ENCODE results near the gene TTC12.

Gene TTC12

GRCh38 chr11:113276466-113276865 lies 37.9 kb upstream of the TTC12 start:
- peaks cover 0 to 10% of the 10 kb centered on the region in 2 donors for H3K27me3 Mint-ChIP-seq
- DNase-seq (no peak), ATAC-seq (replicated peaks) (no peak)
- H3K4me1 Mint-ChIP-seq: no peaks in the 10 kb centered on the region
- peaks cover 0 to 3% of the 10 kb centered on the region in 2 donors for H3K36me3 Mint-ChIP-seq
- no peaks in the 10 kb centered on the region for H3K9me3 Mint-ChIP-seq
- H3K4me3 Mint-ChIP-seq: no peak overlapping the region
- no peak overlapping the region for H3K27ac Mint-ChIP-seq

- peaks cover 0 to 10% of the 10 kb centered on the region in 2 donors for H3K27me3 Mint-ChIP-seq
- no peak for DNase-seq
- H3K4me3 Mint-ChIP-seq: no peak overlapping the region
- no peak for ATAC-seq (replicated peaks)
- peaks cover 0 to 3% of the 10 kb centered on the region in 2 donors for H3K36me3 Mint-ChIP-seq
- no peak overlapping the region for H3K27ac Mint-ChIP-seq
- H3K9me3 Mint-ChIP-seq: no peaks in the 10 kb centered on the region
- no peaks in the 10 kb centered on the region for H3K4me1 Mint-ChIP-seq
Observed at GRCh38 chr11:113277907-113278306, 36.5 kb upstream of the TTC12 start.

- Mint-ChIP-seq H3K9me3 (no peaks in the 10 kb centered on the region), H3K27ac (no peak overlapping the region), H3K27me3 (peaks cover 0 to 10% of the 10 kb centered on the region in 2 donors), H3K36me3 (peaks cover 0 to 3% of the 10 kb centered on the region in 2 donors), H3K4me1 (no peaks in the 10 kb centered on the region), H3K4me3 (no peak overlapping the region)
- no peak for DNase-seq
- no peak for ATAC-seq (replicated peaks)
Observed at GRCh38 chr11:113278481-113278880, 35.9 kb upstream of the TTC12 start.

GRCh38 chr11:113278925-113279324 lies 35.5 kb upstream of the TTC12 start:
- no peak for ATAC-seq (replicated peaks)
- H3K4me3 Mint-ChIP-seq: no peak overlapping the region
- H3K9me3 Mint-ChIP-seq: no peaks in the 10 kb centered on the region
- DNase-seq: no peak
- peaks cover 0 to 3% of the 10 kb centered on the region in 2 donors for H3K36me3 Mint-ChIP-seq
- H3K4me1 Mint-ChIP-seq: no peaks in the 10 kb centered on the region
- H3K27ac Mint-ChIP-seq: no peak overlapping the region
- peaks cover 0 to 10% of the 10 kb centered on the region in 2 donors for H3K27me3 Mint-ChIP-seq

- H3K4me1 Mint-ChIP-seq: no peaks in the 10 kb centered on the region
- H3K27me3 Mint-ChIP-seq: peaks cover 0 to 10% of the 10 kb centered on the region in 2 donors
- DNase-seq (no peak), ATAC-seq (replicated peaks) (no peak)
- H3K9me3 Mint-ChIP-seq: no peaks in the 10 kb centered on the region
- peaks cover 0 to 3% of the 10 kb centered on the region in 2 donors for H3K36me3 Mint-ChIP-seq
- no peak overlapping the region for H3K4me3 Mint-ChIP-seq
- H3K27ac Mint-ChIP-seq: no peak overlapping the region
Observed at GRCh38 chr11:113279591-113279990, 34.8 kb upstream of the TTC12 start.

- no peak for DNase-seq
- no peak overlapping the region for H3K27ac Mint-ChIP-seq
- peaks cover 0 to 3% of the 10 kb centered on the region in 2 donors for H3K36me3 Mint-ChIP-seq
- H3K4me1 Mint-ChIP-seq: no peaks in the 10 kb centered on the region
- no peaks in the 10 kb centered on the region for H3K9me3 Mint-ChIP-seq
- no peak for ATAC-seq (replicated peaks)
- no peak overlapping the region for H3K4me3 Mint-ChIP-seq
- H3K27me3 Mint-ChIP-seq: peaks cover 0 to 3% of the 10 kb centered on the region in 2 donors
Observed at GRCh38 chr11:113281052-113281725, 33.2 kb upstream of the TTC12 start.

GRCh38 chr11:113282898-113283437 lies 31.4 kb upstream of the TTC12 start:
- Mint-ChIP-seq H3K27ac (no peak overlapping the region), H3K4me3 (no peak overlapping the region), H3K27me3 (peaks cover 4 to 6% of the 10 kb centered on the region in 2 donors)

GRCh38 chr11:113283881-113284280 lies 30.5 kb upstream of the TTC12 start:
- no peak overlapping the region for H3K4me3 Mint-ChIP-seq
- no peaks in the 10 kb centered on the region for H3K4me1 Mint-ChIP-seq
- H3K27me3 Mint-ChIP-seq: peaks cover 4 to 6% of the 10 kb centered on the region in 2 donors
- H3K9me3 Mint-ChIP-seq: no peaks in the 10 kb centered on the region
- no peak for DNase-seq
- H3K36me3 Mint-ChIP-seq: no peaks in the 10 kb centered on the region
- no peak for ATAC-seq (replicated peaks)
- no peak overlapping the region for H3K27ac Mint-ChIP-seq

More at GRCh38 chr11:113282898-113283437, 31.4 kb upstream of the TTC12 start:
- ATAC-seq (replicated peaks) (no peak), DNase-seq (no peak)
- H3K4me1 Mint-ChIP-seq: no peaks in the 10 kb centered on the region
- no peaks in the 10 kb centered on the region for H3K9me3 Mint-ChIP-seq
- H3K36me3 Mint-ChIP-seq: peaks cover 0 to 3% of the 10 kb centered on the region in 2 donors

- no peak for ATAC-seq (replicated peaks)
- H3K9me3 Mint-ChIP-seq: no peaks in the 10 kb centered on the region
Observed at GRCh38 chr11:113286009-113286408, 28.4 kb upstream of the TTC12 start.

GRCh38 chr11:113286509-113287497 lies 27.6 kb upstream of the TTC12 start:
- Mint-ChIP-seq H3K4me1 (peaks cover 4% of the 10 kb centered on the region in 2 donors), H3K9me3 (no peaks in the 10 kb centered on the region), H3K27me3 (peaks cover 4 to 16% of the 10 kb centered on the region in 2 donors), H3K36me3 (no peaks in the 10 kb centered on the region), H3K27ac (no peak overlapping the region), H3K4me3 (no peak overlapping the region)
- ATAC-seq (replicated peaks) (no peak), DNase-seq (no peak)

More at GRCh38 chr11:113286009-113286408, 28.4 kb upstream of the TTC12 start:
- H3K36me3 Mint-ChIP-seq: no peaks in the 10 kb centered on the region
- no peak for DNase-seq
- peaks cover 4 to 9% of the 10 kb centered on the region in 2 donors for H3K27me3 Mint-ChIP-seq
- H3K4me1 Mint-ChIP-seq: peaks cover 4% of the 10 kb centered on the region in 2 donors
- no peak overlapping the region for H3K27ac Mint-ChIP-seq
- no peak overlapping the region for H3K4me3 Mint-ChIP-seq

- no peak overlapping the region for H3K27ac Mint-ChIP-seq
- no peaks in the 10 kb centered on the region for H3K36me3 Mint-ChIP-seq
Observed at GRCh38 chr11:113287801-113288200, 26.6 kb upstream of the TTC12 start.

GRCh38 chr11:113288286-113288863 lies 26.0 kb upstream of the TTC12 start:
- DNase-seq (no peak), ATAC-seq (replicated peaks) (no peak)
- Mint-ChIP-seq H3K27ac (no peak overlapping the region), H3K4me1 (peaks cover 4% of the 10 kb centered on the region in 2 donors), H3K9me3 (no peaks in the 10 kb centered on the region), H3K36me3 (no peaks in the 10 kb centered on the region), H3K4me3 (no peak overlapping the region), H3K27me3 (peaks cover 10 to 27% of the 10 kb centered on the region in 2 donors)

More at GRCh38 chr11:113287801-113288200, 26.6 kb upstream of the TTC12 start:
- ATAC-seq (replicated peaks) (no peak), DNase-seq (no peak)
- Mint-ChIP-seq H3K9me3 (no peaks in the 10 kb centered on the region), H3K4me3 (no peak overlapping the region), H3K27me3 (peaks cover 9 to 21% of the 10 kb centered on the region in 2 donors), H3K4me1 (peaks cover 4% of the 10 kb centered on the region in 2 donors)

- no peak overlapping the region for H3K4me3 Mint-ChIP-seq
- peaks cover 19 to 36% of the 10 kb centered on the region in 2 donors for H3K27me3 Mint-ChIP-seq
- no peaks in the 10 kb centered on the region for H3K9me3 Mint-ChIP-seq
- ATAC-seq (replicated peaks) (peak; percentile 99 to 100), DNase-seq (peak; percentile 73)
- peaks cover 4% of the 10 kb centered on the region in 2 donors for H3K4me1 Mint-ChIP-seq
- H3K27ac Mint-ChIP-seq: no peak overlapping the region
- no peaks in the 10 kb centered on the region for H3K36me3 Mint-ChIP-seq
Observed at GRCh38 chr11:113289431-113290187, 24.8 kb upstream of the TTC12 start.
